Renal cortical epithelial cell (primary cell): ENCODE results near the gene LYRM7. TPM values are rescaled to one million over a fixed set of nuclear protein-coding genes. Genes with fewer than 3 reads are reported as not detected.
"Not testable (repeated sequence)": the region's sequence is repeated elsewhere in the genome, so short reads cannot be mapped to it uniquely, and the experiment has no call there.

Experiments used
- DNase-seq: peaks from one replicate; pipeline ENCODE4 v3.0.0-alpha.2; 2011; ENCODE audit warnings: low read depth
- total RNA-seq: library from RNA; depleted of rRNA; stranded (reverse); fragments of >200 nt; gene quantifications from 2 replicates; pipeline ENCODE4 v1.2.3, GENCODE V29; 2014

LYRM7 gene
- total RNA-seq, 1 donor from 2014 or later = 10.0 TPM

DNA sequence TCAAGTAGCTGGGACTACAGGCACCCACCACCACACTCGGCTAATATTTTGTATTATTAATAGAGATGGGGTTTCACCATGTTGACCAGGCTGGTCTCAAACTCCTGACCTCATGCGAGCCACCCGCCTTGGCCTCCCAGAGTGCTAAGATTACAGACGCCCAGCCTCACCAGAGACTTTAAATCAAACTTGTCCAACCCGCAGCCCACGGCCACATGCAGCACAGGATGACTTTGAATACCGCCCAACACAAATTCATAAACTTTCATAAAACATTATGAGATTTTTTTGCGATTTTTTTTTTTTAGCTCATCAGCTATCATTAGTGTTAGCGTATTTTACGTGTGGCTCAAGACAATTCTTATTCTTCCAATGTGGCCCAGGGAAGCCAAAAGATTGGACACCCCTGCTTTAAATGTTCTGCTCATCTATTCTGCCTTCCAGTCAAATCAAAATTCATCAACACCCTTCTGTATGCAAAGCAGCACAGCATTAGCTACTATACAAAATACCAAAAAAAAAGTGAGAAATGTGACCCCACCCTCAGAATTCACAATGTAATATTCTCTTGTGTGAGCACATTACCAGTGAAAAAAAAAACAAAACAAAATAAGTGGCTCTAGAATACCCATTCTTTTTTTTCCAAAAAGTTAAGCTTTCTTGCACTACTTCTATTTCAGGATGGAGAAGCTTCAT lies 50.4 kb downstream of the LYRM7 start:
- DNase-seq = no peak

GRCh38 chr5:131221888-131222287 lies 51.1 kb downstream of the LYRM7 start:
- peak; percentile 33 for DNase-seq

GRCh38 chr5:131222731-131223130 lies 52.0 kb downstream of the LYRM7 start:
- no peak for DNase-seq

DNA sequence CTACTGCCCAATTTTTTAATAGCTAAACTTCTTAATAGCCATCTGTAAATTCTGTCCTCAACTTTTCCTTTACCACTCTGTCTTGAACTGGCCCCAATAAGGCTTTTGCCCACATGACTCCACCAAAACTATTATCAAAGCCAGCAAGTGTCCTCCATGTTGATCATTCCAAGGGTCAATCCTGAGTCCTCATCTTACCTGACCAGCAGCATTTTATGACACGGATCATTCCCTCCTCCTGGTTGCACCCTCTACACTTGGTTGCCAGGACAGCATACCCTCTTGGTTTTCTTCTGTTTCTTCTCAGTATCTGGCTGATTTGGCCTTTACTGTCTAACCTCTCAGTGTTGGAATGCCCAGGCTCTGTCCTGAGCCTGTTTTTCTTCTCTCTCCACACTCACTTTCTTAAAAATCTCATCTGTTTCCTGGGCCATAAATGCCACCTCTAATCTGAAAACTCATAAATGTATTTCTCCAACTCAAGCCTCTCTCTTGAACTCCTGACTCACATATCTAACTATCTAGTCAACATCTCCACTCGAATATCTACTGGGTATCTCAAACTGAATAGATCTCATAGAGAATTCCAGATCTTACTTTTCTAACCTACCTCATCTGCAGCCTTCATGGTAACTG lies 53.1 kb downstream of the LYRM7 start:
- no peak for DNase-seq

DNA sequence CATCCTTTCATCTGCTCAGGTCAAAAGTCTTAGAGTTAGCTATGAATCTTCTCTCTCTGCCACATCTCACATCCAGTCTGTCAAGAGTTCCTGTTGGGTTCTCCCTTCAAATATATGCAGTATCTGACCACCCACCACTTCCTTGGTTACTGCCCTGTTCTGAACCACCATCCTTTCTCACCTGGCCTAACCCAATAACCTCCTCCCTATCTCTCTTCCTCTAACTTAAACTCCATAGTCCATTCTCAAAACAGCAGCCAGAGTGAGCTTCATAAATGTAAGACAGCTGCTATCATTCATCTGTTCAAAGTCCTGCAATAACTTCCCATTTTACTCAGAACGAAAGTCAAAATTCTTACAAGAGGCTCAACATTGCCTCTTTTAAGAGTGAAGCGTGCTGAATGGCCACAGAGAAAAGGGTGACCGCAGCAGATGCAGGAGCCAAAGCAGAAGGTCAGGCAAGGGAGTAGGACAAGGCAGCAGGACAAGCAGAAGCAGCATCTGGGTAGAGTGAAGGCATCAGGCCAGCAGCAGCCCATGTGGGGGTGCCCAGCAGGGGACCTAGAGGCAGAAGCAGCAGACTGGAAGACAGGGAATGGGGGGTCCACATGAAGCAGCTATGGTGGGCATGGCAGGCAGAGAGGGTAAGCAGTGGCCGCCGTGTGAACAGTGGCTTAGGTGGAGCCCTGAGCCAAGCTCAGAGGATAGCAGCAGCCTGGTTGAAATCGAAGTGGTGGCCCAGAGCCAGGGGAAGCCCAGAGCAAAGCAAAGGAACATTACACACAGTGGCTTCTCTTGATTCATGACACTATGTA lies 53.9 kb downstream of the LYRM7 start:
- no peak for DNase-seq

GRCh38 chr5:131225282-131225974 lies 54.7 kb downstream of the LYRM7 start:
- DNase-seq = no peak

DNA sequence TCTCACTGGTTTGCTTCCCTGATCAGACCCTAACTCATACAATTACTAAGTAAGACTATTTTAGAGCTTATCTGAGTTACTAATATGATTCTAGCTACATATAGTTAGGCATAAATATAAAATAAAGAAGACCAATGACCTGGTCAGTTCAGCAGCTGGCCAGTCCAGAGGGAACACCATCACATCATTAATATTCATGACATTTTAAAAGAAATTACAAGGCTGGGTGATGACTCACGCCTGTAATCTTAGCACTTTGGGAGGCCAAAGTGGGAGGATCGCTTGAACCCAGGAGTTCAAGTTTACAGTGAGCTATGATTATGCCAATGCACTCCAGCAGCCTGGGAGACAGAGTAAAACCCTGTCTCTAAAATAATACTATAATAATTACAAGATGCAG lies 56.2 kb downstream of the LYRM7 start:
- DNase-seq = no peak

GRCh38 chr5:131228646-131229045 lies 57.9 kb downstream of the LYRM7 start:
- DNase-seq = no peak

GRCh38 chr5:131229623-131230022 lies 58.9 kb downstream of the LYRM7 start:
- DNase-seq = peak; percentile 28

- no peak for DNase-seq
Observed at GRCh38 chr5:131230406-131230805, 59.7 kb downstream of the LYRM7 start.

DNA sequence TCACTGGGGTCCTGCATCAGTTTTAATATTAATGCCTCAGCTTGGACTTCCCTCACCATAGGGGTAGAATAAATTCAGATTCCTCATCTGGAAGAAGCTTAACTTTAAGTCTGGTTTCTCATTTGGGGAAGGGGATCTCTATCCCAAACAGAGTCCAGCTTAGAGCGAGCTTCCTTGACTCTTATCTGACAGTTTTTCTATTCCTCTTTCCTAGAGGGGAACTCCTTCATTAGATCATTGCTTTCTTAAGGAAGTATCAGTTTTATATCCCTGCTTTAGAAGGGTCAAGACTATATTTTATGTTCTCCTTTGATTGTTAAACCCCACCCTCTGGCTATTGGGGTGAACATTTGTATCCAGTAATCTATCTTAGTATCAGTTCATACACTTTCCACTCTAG lies 68.9 kb downstream of the LYRM7 start:
- DNase-seq = no peak

DNA sequence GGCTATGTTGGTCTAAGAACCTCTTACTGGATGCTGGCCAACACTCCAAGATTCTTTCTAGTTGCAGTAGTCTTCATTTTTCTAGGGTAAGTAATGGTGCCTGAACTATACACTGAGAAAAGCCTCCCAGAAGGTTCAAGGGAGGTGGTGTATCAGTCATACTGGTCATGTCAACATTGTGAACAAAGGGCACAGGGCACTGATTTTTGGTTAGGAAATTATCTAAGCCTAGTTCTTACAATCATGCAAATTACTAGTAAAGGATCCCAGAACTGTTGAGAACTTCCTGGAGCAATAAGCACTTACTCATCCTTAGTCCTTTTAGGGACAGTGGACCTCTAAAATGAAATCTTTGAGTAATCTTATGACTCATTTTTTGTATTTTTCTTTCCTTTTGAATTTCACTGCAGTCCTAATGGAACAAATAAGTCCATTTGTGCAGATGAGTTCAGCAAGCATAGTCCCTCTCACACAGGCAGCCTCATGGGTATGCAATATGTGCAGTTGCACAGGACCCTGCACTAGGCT lies 72.0 kb downstream of the LYRM7 start:
- DNase-seq = peak; percentile 89

GRCh38 chr5:131245312-131245711 lies 74.6 kb downstream of the LYRM7 start:
- DNase-seq = peak; percentile 54

GRCh38 chr5:131245948-131246347 lies 75.2 kb downstream of the LYRM7 start:
- peak; percentile 27 for DNase-seq

DNA sequence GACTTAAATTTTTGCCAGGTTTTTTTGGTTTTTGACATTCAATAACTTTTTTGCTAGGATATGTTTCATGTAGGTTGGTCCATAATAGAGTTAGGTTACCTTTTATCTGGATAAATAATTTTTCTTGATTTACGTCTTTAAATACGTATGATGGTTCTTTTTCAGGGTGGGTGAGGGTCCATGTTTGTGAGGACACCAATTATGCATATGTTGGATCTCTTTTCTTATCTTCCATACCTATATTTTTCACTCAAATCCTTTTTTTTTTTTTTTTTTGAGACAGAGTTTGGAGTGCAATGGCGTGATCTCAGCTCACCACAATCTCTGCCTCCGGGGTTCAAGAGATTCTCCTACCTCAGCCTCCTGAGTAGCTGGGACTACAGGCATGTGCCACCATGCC lies 75.8 kb downstream of the LYRM7 start:
- no peak for DNase-seq

DNA sequence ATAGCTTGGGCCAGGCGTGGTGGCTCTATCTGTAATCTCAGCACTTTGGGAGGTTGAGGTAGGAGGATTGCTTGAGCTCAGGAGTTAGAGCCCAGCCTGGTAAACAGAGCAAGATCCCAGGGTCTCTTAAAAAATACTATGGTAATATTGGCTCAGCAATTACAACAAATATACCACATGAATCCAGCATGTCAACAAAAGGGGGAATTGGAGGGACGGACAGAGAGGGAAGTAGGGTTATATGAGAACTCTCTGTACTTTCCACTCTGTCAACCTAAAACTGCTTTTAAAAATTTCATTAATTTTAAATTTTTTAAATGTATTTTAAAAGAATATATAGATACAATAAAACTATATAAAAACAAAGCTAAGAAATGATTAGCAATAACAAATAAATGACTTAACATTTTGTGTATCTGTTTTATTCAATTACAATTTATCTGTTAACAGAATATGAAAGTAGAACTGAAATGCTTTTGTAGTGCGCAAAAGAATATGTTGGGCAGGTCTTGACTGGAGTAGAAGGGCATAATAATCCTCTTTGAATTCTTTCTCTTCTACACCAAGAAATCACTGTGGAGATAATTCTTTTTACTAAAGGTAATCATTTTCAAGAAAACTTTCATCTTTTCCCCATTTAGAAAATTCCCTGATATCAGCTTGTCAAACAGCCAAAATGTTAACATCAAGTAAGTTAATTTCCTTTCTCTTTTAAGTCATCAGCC lies 80.2 kb downstream of the LYRM7 start:
- DNase-seq = no peak

DNA sequence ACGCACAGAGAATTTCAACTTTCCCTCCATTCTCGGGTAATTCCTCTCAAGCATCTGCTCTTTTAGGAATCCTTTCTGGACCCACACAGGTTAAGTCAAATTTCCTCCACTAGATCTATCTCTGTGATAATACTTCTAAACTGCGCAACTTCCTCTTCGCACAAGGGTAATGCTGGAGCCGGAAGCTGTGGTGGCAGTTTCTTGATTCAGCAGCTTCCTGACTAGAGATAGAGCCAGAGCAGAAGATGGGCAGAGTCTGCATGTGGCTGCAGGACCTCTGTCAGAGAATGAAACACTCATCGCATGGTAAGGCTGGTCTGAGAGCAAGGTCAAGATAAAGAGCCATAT lies 82.1 kb downstream of the LYRM7 start:
- DNase-seq = no peak

DNA sequence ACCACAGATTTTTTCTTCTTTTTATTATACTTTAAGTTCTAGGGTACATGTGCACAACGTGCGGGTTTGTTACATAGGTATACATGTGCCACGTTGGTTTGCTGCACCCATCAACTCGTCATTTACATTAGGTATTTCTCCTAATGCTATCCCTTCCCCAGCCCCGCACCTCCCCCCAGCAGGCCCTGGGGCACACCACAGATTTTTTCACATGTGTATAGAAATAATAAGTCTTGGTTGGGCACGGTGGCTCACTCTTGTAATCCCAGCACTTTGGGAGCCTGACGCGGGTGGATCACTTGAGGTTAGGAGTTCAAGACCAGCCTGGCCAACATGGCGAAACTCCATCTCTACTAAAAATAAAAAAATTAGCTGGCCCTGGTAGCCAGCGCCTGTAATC lies 83.3 kb downstream of the LYRM7 start:
- not testable (repeated sequence) for DNase-seq

GRCh38 chr5:131254741-131255140 lies 84.0 kb downstream of the LYRM7 start:
- DNase-seq = no peak
